Duodenal mucosa (tissue), 2 donors: Measurements from ENCODE around the gene GEMIN4.
"Not testable (repeated sequence)": the region's sequence is repeated elsewhere in the genome, so short reads cannot be mapped to it uniquely, and the experiment has no call there.

Experiments used
- H3K27ac ChIP-seq: one replicate; pipeline ENCODE4 v1.7.0; 2013; ENCODE audit warnings: low read depth, low read length
- H3K27me3 ChIP-seq, 2 donors: one replicate each; pipeline ENCODE4 v1.7.0; 2013; ENCODE audit warnings: low read length in 2 of 2, control low read depth in 1 of 2; ENCODE audit not compliant: insufficient read depth in 2 of 2, control insufficient read depth in 1 of 2
- H3K36me3 ChIP-seq, 2 donors: one replicate each; pipeline ENCODE4 v1.7.0; 2013; ENCODE audit warnings: low read length in 2 of 2, control low read depth in 1 of 2; ENCODE audit not compliant: insufficient read depth in 2 of 2, control insufficient read depth in 1 of 2
- H3K4me1 ChIP-seq, 2 donors: one replicate each; pipeline ENCODE4 v1.7.0; 2013; ENCODE audit warnings: low read length in 2 of 2, control low read depth in 1 of 2; ENCODE audit not compliant: insufficient read depth in 2 of 2, control insufficient read depth in 1 of 2
- H3K4me3 ChIP-seq, 2 donors: one replicate each; pipeline ENCODE4 v1.7.0; 2013; ENCODE audit warnings: low read length in 2 of 2, low read depth in 1 of 2
- H3K9ac ChIP-seq, 2 donors: one replicate each; pipeline ENCODE4 v1.7.0; 2013; ENCODE audit warnings: low read length in 2 of 2, low read depth in 1 of 2
- H3K9me3 ChIP-seq, 2 donors: one replicate each; pipeline ENCODE4 v1.7.0; 2013; ENCODE audit warnings: low read length in 2 of 2, control low read depth in 1 of 2; ENCODE audit not compliant: control insufficient read depth in 1 of 2

GEMIN4 gene

GRCh38 chr17:792277-792676 is 40.2 kb upstream of the GEMIN4 start:
- no peak overlapping the region for H3K4me3 ChIP-seq

GRCh38 chr17:791829-792228 is 39.8 kb upstream of the GEMIN4 start:
- H3K9ac ChIP-seq = no peak overlapping the region
- H3K4me3 ChIP-seq = no peak overlapping the region
- H3K36me3 ChIP-seq = peaks cover 21 to 51% of the 10 kb centered on the region in 2 donors
- H3K27me3 ChIP-seq = no peaks in the 10 kb centered on the region
- H3K4me1 ChIP-seq = peaks cover 0 to 8% of the 10 kb centered on the region in 2 donors
- no peaks in the 10 kb centered on the region for H3K9me3 ChIP-seq
- H3K27ac ChIP-seq = no peak overlapping the region

More at GRCh38 chr17:792277-792676, 40.2 kb upstream of the GEMIN4 start:
- Histone ChIP-seq H3K9ac (no peak overlapping the region), H3K4me1 (peaks cover 0 to 8% of the 10 kb centered on the region in 2 donors), H3K27ac (no peak overlapping the region), H3K27me3 (no peaks in the 10 kb centered on the region), H3K36me3 (peaks cover 21 to 48% of the 10 kb centered on the region in 2 donors), H3K9me3 (no peaks in the 10 kb centered on the region)

GRCh38 chr17:790874-791247 is 38.8 kb upstream of the GEMIN4 start:
- not testable (repeated sequence) for H3K4me3 ChIP-seq, H3K9ac ChIP-seq, H3K27me3 ChIP-seq, H3K27ac ChIP-seq, H3K9me3 ChIP-seq, H3K4me1 ChIP-seq
- H3K36me3 ChIP-seq = peaks cover 21 to 51% of the 10 kb centered on the region in 2 donors

- peaks cover 21 to 51% of the 10 kb centered on the region in 2 donors for H3K36me3 ChIP-seq
- H3K27ac ChIP-seq, H3K4me1 ChIP-seq, H3K9ac ChIP-seq, H3K4me3 ChIP-seq, H3K9me3 ChIP-seq, H3K27me3 ChIP-seq: not testable (repeated sequence)
Measured at GRCh38 chr17:789931-790873, 38.1 kb upstream of the GEMIN4 start.

GRCh38 chr17:789160-789840 is 37.2 kb upstream of the GEMIN4 start:
- Histone ChIP-seq H3K36me3 (peaks cover 21 to 56% of the 10 kb centered on the region in 2 donors), H3K9ac (no peak overlapping the region), H3K27ac (no peak overlapping the region), H3K27me3 (no peaks in the 10 kb centered on the region), H3K4me3 (no peak overlapping the region), H3K9me3 (no peaks in the 10 kb centered on the region), H3K4me1 (no peaks in the 10 kb centered on the region)

GRCh38 chr17:788551-788950 is 36.5 kb upstream of the GEMIN4 start:
- H3K4me1 ChIP-seq = peaks cover 0 to 1% of the 10 kb centered on the region in 2 donors
- H3K4me3 ChIP-seq = no peak overlapping the region
- H3K9ac ChIP-seq = no peak overlapping the region
- H3K9me3 ChIP-seq = no peaks in the 10 kb centered on the region
- H3K36me3 ChIP-seq = peaks cover 21 to 58% of the 10 kb centered on the region in 2 donors
- H3K27ac ChIP-seq = no peak overlapping the region
- H3K27me3 ChIP-seq = no peaks in the 10 kb centered on the region

- H3K4me1 ChIP-seq = peaks cover 4 to 10% of the 10 kb centered on the region in 2 donors
- H3K9me3 ChIP-seq = no peaks in the 10 kb centered on the region
- no peak overlapping the region for H3K27ac ChIP-seq
- H3K4me3 ChIP-seq = no peak overlapping the region
- no peak overlapping the region for H3K9ac ChIP-seq
- H3K36me3 ChIP-seq = peaks cover 20 to 56% of the 10 kb centered on the region in 2 donors
- no peaks in the 10 kb centered on the region for H3K27me3 ChIP-seq
Measured at GRCh38 chr17:787641-788221, 35.7 kb upstream of the GEMIN4 start.

- H3K4me1 ChIP-seq = peaks cover 12 to 21% of the 10 kb centered on the region in 2 donors
- H3K4me3 ChIP-seq, H3K27ac ChIP-seq, H3K9ac ChIP-seq, H3K27me3 ChIP-seq, H3K9me3 ChIP-seq: not testable (repeated sequence)
- H3K36me3 ChIP-seq = peaks cover 14 to 38% of the 10 kb centered on the region in 2 donors
Measured at GRCh38 chr17:785901-786300, 33.8 kb upstream of the GEMIN4 start.

GRCh38 chr17:784143-784542 is 32.1 kb upstream of the GEMIN4 start:
- peaks cover 12 to 21% of the 10 kb centered on the region in 2 donors for H3K4me1 ChIP-seq
- H3K27ac ChIP-seq = no peak overlapping the region
- peaks cover 8 to 25% of the 10 kb centered on the region in 2 donors for H3K36me3 ChIP-seq
- no peak overlapping the region for H3K4me3 ChIP-seq
- H3K9me3 ChIP-seq = no peaks in the 10 kb centered on the region
- no peak overlapping the region for H3K9ac ChIP-seq
- no peaks in the 10 kb centered on the region for H3K27me3 ChIP-seq
